H9 (cell line): ENCODE results near the gene PRB2. TPM values are rescaled to one million over a fixed set of nuclear protein-coding genes. Genes with fewer than 3 reads are reported as not detected.
"Not testable (repeated sequence)": the region's sequence is repeated elsewhere in the genome, so short reads cannot be mapped to it uniquely, and the experiment has no call there.

ENCODE experiments used
- DNase-seq: peaks from one replicate; pipeline ENCODE4 v3.0.0-alpha.2; 2017
- H2AFZ ChIP-seq: one replicate; pipeline ENCODE4 v1.6.1; 2013; ENCODE audit warnings: mild to moderate bottlenecking, low read length, control low read depth, moderate library complexity
- H2AK5ac ChIP-seq: 2 replicates; pipeline ENCODE4 v1.6.1; 2013; ENCODE audit warnings: low read length, control low read depth, mixed read lengths; ENCODE audit not compliant: insufficient read length
- H2BK120ac ChIP-seq: one replicate; pipeline ENCODE4 v1.6.1; 2013; ENCODE audit warnings: low read depth, mild to moderate bottlenecking, low read length, control low read depth, inconsistent platforms; ENCODE audit not compliant: poor library complexity, severe bottlenecking
- H2BK12ac ChIP-seq: 2 replicates; pipeline ENCODE4 v1.6.1; 2013; ENCODE audit warnings: low read length, control low read depth, mixed read lengths, low read depth; ENCODE audit not compliant: insufficient read length
- H2BK15ac ChIP-seq: 2 replicates; pipeline ENCODE4 v1.6.1; 2013; ENCODE audit warnings: low read depth, low read length, control low read depth
- H2BK20ac ChIP-seq: one replicate; pipeline ENCODE4 v1.6.1; 2013; ENCODE audit warnings: low read depth, mild to moderate bottlenecking, low read length, control low read depth, inconsistent platforms; ENCODE audit not compliant: poor library complexity, severe bottlenecking
- H2BK5ac ChIP-seq: 2 replicates; pipeline ENCODE4 v1.6.1; 2013; ENCODE audit warnings: low read length, control low read depth, mixed read lengths; ENCODE audit not compliant: insufficient read length
- H3K14ac ChIP-seq: 2 replicates; pipeline ENCODE4 v1.6.1; 2013; ENCODE audit warnings: low read length, control low read depth; ENCODE audit not compliant: insufficient read depth
- H3K18ac ChIP-seq: 2 replicates; pipeline ENCODE4 v1.6.1; 2013; ENCODE audit warnings: low read depth, mild to moderate bottlenecking, mixed read lengths, low read length, control low read depth; ENCODE audit not compliant: insufficient read length
- H3K23ac ChIP-seq: 2 replicates; pipeline ENCODE4 v1.6.1; 2013; ENCODE audit warnings: low read length, control low read depth, mixed read lengths, low read depth; ENCODE audit not compliant: insufficient read length
- H3K23me2 ChIP-seq: 2 replicates; pipeline ENCODE4 v1.6.1; 2013; ENCODE audit warnings: low read depth, mild to moderate bottlenecking, mixed read lengths, low read length, control low read depth; ENCODE audit not compliant: insufficient read length, poor library complexity, severe bottlenecking
- H3K27ac ChIP-seq: 2 replicates; pipeline ENCODE4 v1.5.1; 2013; ENCODE audit warnings: low read length, control low read depth, mixed read lengths, low read depth; ENCODE audit not compliant: insufficient read length
- H3K27me3 ChIP-seq: 2 replicates; pipeline ENCODE4 v1.6.1; 2013; ENCODE audit warnings: low read length, control low read depth, inconsistent platforms; ENCODE audit not compliant: insufficient read depth
- H3K4ac ChIP-seq: 2 replicates; pipeline ENCODE4 v1.6.1; 2013; ENCODE audit warnings: low read depth, mild to moderate bottlenecking, control low read depth, inconsistent platforms, low read length, moderate library complexity
- H3K4me1 ChIP-seq: 2 replicates; pipeline ENCODE4 v1.6.1; 2013; ENCODE audit warnings: low read length, control low read depth, inconsistent platforms; ENCODE audit not compliant: insufficient read depth
- H3K4me2 ChIP-seq: 2 replicates; pipeline ENCODE4 v1.6.1; 2013; ENCODE audit warnings: low read length, control low read depth, mixed read lengths; ENCODE audit not compliant: insufficient read length, insufficient read depth
- H3K56ac ChIP-seq: 2 replicates; pipeline ENCODE4 v1.6.1; 2013; ENCODE audit warnings: low read depth, mild to moderate bottlenecking, mixed read lengths, low read length, control low read depth; ENCODE audit not compliant: insufficient read length
- H3K79me1 ChIP-seq: 2 replicates; pipeline ENCODE4 v1.6.1; 2013; ENCODE audit warnings: low read depth, mild to moderate bottlenecking, moderate library complexity, low read length, control low read depth, inconsistent platforms; ENCODE audit not compliant: insufficient read depth, poor library complexity, severe bottlenecking
- H3K79me2 ChIP-seq: 2 replicates; pipeline ENCODE4 v1.6.1; 2013; ENCODE audit warnings: low read length, control low read depth, inconsistent platforms; ENCODE audit not compliant: insufficient read depth
- H3K9ac ChIP-seq: 2 replicates; pipeline ENCODE4 v1.6.1; 2013; ENCODE audit warnings: low read length, control low read depth, mixed read lengths; ENCODE audit not compliant: insufficient read length; ENCODE audit errors: extremely low read depth
- H3K9me3 ChIP-seq: one replicate; pipeline ENCODE4 v1.6.1; 2013; ENCODE audit warnings: low read depth, low read length, inconsistent platforms; ENCODE audit not compliant: control insufficient read depth
- H3T11ph ChIP-seq: one replicate; pipeline ENCODE4 v1.6.1; 2013; ENCODE audit warnings: mild to moderate bottlenecking, low read length, control low read depth, inconsistent platforms
- H4K20me1 ChIP-seq: one replicate; pipeline ENCODE4 v1.6.1; 2013; ENCODE audit not compliant: control insufficient read depth, insufficient read length, insufficient read depth
- H4K5ac ChIP-seq: 2 replicates; pipeline ENCODE4 v1.6.1; 2013; ENCODE audit warnings: low read depth, mild to moderate bottlenecking, mixed read lengths, low read length, control low read depth; ENCODE audit not compliant: insufficient read length
- H4K8ac ChIP-seq: replicated peaks from 2 replicates; pipeline ENCODE4 v1.6.1; 2013; ENCODE audit warnings: low read length, control low read depth, mixed read lengths, low read depth; ENCODE audit not compliant: insufficient read length
- H4K91ac ChIP-seq: 2 replicates; pipeline ENCODE4 v1.6.1; 2013; ENCODE audit warnings: low read depth, mild to moderate bottlenecking, moderate library complexity, mixed read lengths, low read length, control low read depth; ENCODE audit not compliant: insufficient read length
- H3K27ac Mint-ChIP-seq, 3 experiments: 2 replicates in 2 of 3; 3 replicates in 1 of 3; pipeline ENCODE4 v1.8.0; 2020 to 2021; ENCODE audit warnings: mixed read lengths in 3 of 3, mild to moderate bottlenecking in 1 of 3, moderate library complexity in 1 of 3
- H3K27me3 Mint-ChIP-seq: 2 replicates; pipeline ENCODE4 v1.8.0; 2021; ENCODE audit warnings: low read depth, mild to moderate bottlenecking, moderate library complexity, mixed read lengths
- H3K36me3 Mint-ChIP-seq, 3 experiments: 2 replicates in 2 of 3; 3 replicates in 1 of 3; pipeline ENCODE4 v1.8.0; 2020 to 2021; ENCODE audit warnings: low read depth in 3 of 3, mixed read lengths in 3 of 3; ENCODE audit not compliant: insufficient read depth in 1 of 3
- H3K4me1 Mint-ChIP-seq, 2 experiments: 2 replicates each; pipeline ENCODE4 v1.8.0; 2020; ENCODE audit warnings: mixed read lengths in 2 of 2
- H3K4me3 Mint-ChIP-seq, 2 experiments: 2 replicates in 1 of 2; 3 replicates in 1 of 2; pipeline ENCODE4 v1.8.0; 2020 to 2021; ENCODE audit warnings: mild to moderate bottlenecking in 2 of 2, mixed read lengths in 2 of 2, moderate library complexity in 1 of 2
- H3K9me3 Mint-ChIP-seq, 2 experiments: 2 replicates in 1 of 2; 3 replicates in 1 of 2; pipeline ENCODE4 v1.8.0; 2020; ENCODE audit warnings: mild to moderate bottlenecking in 2 of 2, mixed read lengths in 2 of 2, moderate library complexity in 1 of 2
- WGBS: extraction: QIAGEN DNeasy Blood & Tissue Kit; methylation state at CpG from one replicate; pipeline ENCODE4 v1.1.7; 2013; ENCODE audit warnings: missing lambda C conversion rate, low lambda C conversion rate, mixed read lengths; ENCODE audit not compliant: insufficient read length; ENCODE audit errors: extremely low coverage; 5-methylcytosine and 5-hydroxymethylcytosine counted together
- total RNA-seq: library from RNA; stranded (reverse); gene quantifications from 2 replicates; pipeline ENCODE4 v1.2.1, GENCODE V29; 2021

PRB2 gene
- total RNA-seq, 1 experiment from 2014 or later = not detected

DNA sequence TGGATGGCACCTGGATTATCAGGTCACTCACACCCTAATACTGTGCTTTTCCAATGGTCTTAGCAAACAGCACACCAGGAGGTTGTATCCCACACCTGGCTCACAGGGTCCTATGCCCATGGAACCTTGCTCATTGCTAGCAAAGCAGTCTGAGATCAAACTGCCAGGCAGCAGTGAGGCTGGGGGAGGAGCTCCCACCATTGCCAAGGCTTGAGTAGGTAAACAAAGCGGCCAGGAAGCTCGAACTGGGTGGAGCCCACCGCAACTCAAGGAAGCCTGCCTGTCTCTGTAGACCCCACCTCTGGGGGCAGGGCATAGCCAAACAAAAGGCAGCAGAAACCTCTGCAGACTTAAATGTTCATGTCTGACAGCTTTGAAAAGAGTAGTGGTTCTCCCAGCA, 17.9 kb downstream of the PRB2 start:
- H2BK120ac ChIP-seq, H4K5ac ChIP-seq: not testable (repeated sequence)

More for the DNA sequence above, 17.9 kb downstream of the PRB2 start:
- H3K4me1 ChIP-seq, H3K4me2 ChIP-seq, H3K27ac Mint-ChIP-seq, H3K79me2 ChIP-seq, H4K8ac ChIP-seq, H4K91ac ChIP-seq, H3K14ac ChIP-seq, H2BK5ac ChIP-seq, H3K27me3 ChIP-seq, H3K4me1 Mint-ChIP-seq, H4K20me1 ChIP-seq, H3K18ac ChIP-seq, H3K4me3 Mint-ChIP-seq, H3K27ac ChIP-seq, H2BK20ac ChIP-seq, H3K4ac ChIP-seq, H3K23me2 ChIP-seq, H3K79me1 ChIP-seq, DNase-seq, H2BK12ac ChIP-seq, H3K56ac ChIP-seq, H3K27me3 Mint-ChIP-seq, H2AFZ ChIP-seq, H3T11ph ChIP-seq, H3K9ac ChIP-seq, H2AK5ac ChIP-seq, H3K23ac ChIP-seq, H2BK15ac ChIP-seq: not testable (repeated sequence)
- peaks cover 14% of the 10 kb centered on the region for H3K9me3 ChIP-seq
- Mint-ChIP-seq H3K9me3 (peaks cover 46 to 47% of the 10 kb centered on the region in 2 experiments), H3K36me3 (peaks cover 3 to 39% (median 27%) of the 10 kb centered on the region in 3 experiments; a peak in 5 of 7 replicates)
- no CpG with 5 or more reads among the region's 3 CpGs for WGBS
